Measurements from ENCODE around the gene FOXP1.

- TF ChIP-seq ARNT (IDR thresholded peaks at IDR 0.05) (no peak), FOXK2 (IDR thresholded peaks at IDR 0.05) (no peak), SP1 (IDR thresholded peaks at IDR 0.05) (no peak), BHLHE40 (IDR thresholded peaks at IDR 0.05; ENCODE audit: borderline replicate concordance) (no peak), FOXM1 (IDR thresholded peaks at IDR 0.05; ENCODE audit: borderline replicate concordance) (no peak)
These were observed 531.4 kb downstream of the FOXP1 start for GRCh38 chr3:71051893-71052687.

All from HEK293T (cell line).